ENCODE data around the gene FOXF2. TPM values are rescaled to one million over a fixed set of nuclear protein-coding genes. Genes with fewer than 3 reads are reported as not detected.

FOXF2 gene
- total and polyA plus RNA-seq, 2 of the 4 experiments (the other 2 are of a cell fraction) = 2.5 to 16.3 TPM

DNA sequence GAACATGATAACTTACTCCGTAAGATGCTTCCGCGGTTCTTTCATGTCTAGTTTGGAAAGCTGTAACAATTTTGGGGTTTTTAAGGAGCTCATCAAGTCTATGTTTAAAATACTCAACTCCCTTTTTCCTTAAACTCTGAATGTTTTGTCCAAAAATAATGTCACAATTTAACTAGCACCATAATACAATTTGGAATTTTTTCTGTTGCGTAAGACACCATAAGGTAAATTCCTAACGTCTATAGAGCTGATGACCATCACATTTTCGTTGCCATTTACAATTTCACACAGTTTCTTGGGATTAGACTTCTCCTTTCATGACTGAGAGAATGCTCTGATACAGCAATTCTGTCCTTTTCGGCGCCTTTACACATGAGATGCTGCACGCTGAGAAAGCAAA is 26.7 kb upstream of the FOXF2 start:
- ChIA-PET POLR2A (ENCODE audit: unreplicated experiment) (no interaction called here), CTCF (no interaction called here)
- Histone ChIP-seq H4K5ac (ENCODE audit: low read depth, low read length) (no peak overlapping the region), H2BK5ac (ENCODE audit: low read depth, low read length, poor library complexity, severe bottlenecking) (no peak overlapping the region), H3K79me1 (ENCODE audit: low read depth in 1 of 2, low read length in 2 of 2) (no peaks in the 10 kb centered on the region), H2AFZ (replicated peaks; ENCODE audit: low read length, poor library complexity) (no peak overlapping the region), H3K27me3 (ENCODE audit: control insufficient read depth, insufficient read depth, low read length) (no peaks in the 10 kb centered on the region; the same call in 1 of the 2 replicates), H3K4me1 (ENCODE audit: control insufficient read depth, insufficient read depth, low read length) (peaks cover 4% of the 10 kb centered on the region; the same call in 1 of the 2 replicates), H3K4me2 (ENCODE audit: low read depth, low read length) (no peak overlapping the region), H3K14ac (replicated peaks; ENCODE audit: low read depth, low read length) (no peak overlapping the region), H3K4ac (ENCODE audit: low read depth, low read length) (no peak overlapping the region), H3K9me1 (ENCODE audit: insufficient read depth, low read length) (peaks cover 4% of the 10 kb centered on the region; the same call in 1 of the 2 replicates), H3K23ac (ENCODE audit: low read depth, low read length) (no peak overlapping the region), H3K9me3 (ENCODE audit: control insufficient read depth, insufficient read depth, low read length) (no peaks in the 10 kb centered on the region), H3K27ac (ENCODE audit: insufficient read depth, low read length) (no peak overlapping the region), H2BK20ac (ENCODE audit: low read depth, low read length) (no peak overlapping the region), H4K20me1 (ENCODE audit: insufficient read depth, low read length) (no peaks in the 10 kb centered on the region), H2AK5ac (ENCODE audit: low read depth, low read length) (no peak overlapping the region), H2BK15ac (ENCODE audit: low read depth, low read length) (no peak overlapping the region), H2BK120ac (ENCODE audit: low read depth, low read length) (no peak overlapping the region), H3K18ac (ENCODE audit: low read depth, low read length) (no peak overlapping the region), H3K9ac (ENCODE audit: low read depth, low read length) (no peak overlapping the region), H2AK9ac (replicated peaks; ENCODE audit: low read depth, low read length, poor library complexity) (no peak overlapping the region), H4K91ac (ENCODE audit: insufficient read depth, low read depth, low read length) (no peak overlapping the region), H3K4me3 (ENCODE audit: insufficient read depth, low read depth, low read length) (no peak overlapping the region), H3K56ac (ENCODE audit: extremely low read depth, insufficient read depth, low read length) (no peak overlapping the region), H4K8ac (ENCODE audit: low read depth in 2 of 2, low read length in 2 of 2) (no peak overlapping the region), H3K36me3 (ENCODE audit: control insufficient read depth, insufficient read depth, low read length) (no peaks in the 10 kb centered on the region)
- in situ Hi-C loops (cut with MboI; ENCODE audit: low sequenced_read_pairs) (no loop called here), dilution Hi-C loops (cut with HindIII; ENCODE audit: low sequenced_read_pairs, unreplicated experiment) (no loop called here), intact Hi-C loops (cut with micrococcal nuclease) (no loop called here)
- no TSS peak for BruUV-seq (replicated peaks)
- no peak for ATAC-seq (ENCODE audit: low read depth)
- WGBS, 2 experiments (ENCODE audit: extremely low coverage in 2 of 2, insufficient read length in 1 of 2) = 82% methylated on average over 4 of the region's 9 CpGs; no CpG with 5 or more reads in 1 of the 2 experiments
- TF ChIP-seq, protein P1, sequence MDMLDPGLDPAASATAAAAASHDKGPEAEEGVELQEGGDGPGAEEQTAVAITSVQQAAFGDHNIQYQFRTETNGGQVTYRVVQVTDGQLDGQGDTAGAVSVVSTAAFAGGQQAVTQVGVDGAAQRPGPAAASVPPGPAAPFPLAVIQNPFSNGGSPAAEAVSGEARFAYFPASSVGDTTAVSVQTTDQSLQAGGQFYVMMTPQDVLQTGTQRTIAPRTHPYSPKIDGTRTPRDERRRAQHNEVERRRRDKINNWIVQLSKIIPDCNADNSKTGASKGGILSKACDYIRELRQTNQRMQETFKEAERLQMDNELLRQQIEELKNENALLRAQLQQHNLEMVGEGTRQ (IDR thresholded peaks at IDR 0.05; ENCODE audit: low read depth, low read length) = no peak
- TF ChIP-seq RFX5 (IDR thresholded peaks at IDR 0.05; ENCODE audit: low read depth, low read length) = no peak
- no peak for TF ChIP-seq MAFK (IDR thresholded peaks at IDR 0.05; ENCODE audit: low read depth, low read length)
- TF ChIP-seq POLR2A (IDR thresholded peaks at IDR 0.05; ENCODE audit: low read depth, low read length) = no peak
- no peak for TF ChIP-seq MAZ (IDR thresholded peaks at IDR 0.05; ENCODE audit: borderline replicate concordance, low read depth, low read length)
- peak; percentile 56 for TF ChIP-seq CEBPB (IDR thresholded peaks at IDR 0.05; ENCODE audit: low read depth, low read length)
- TF ChIP-seq MXI1 (IDR thresholded peaks at IDR 0.05; ENCODE audit: borderline replicate concordance, low read depth, low read length) = no peak
- no peak for DNase-seq

Data from IMR-90 (cell line).